ENCODE results near the gene EIF4E1B. TPM values are rescaled to one million over a fixed set of nuclear protein-coding genes. Genes with fewer than 3 reads are reported as not detected.

EIF4E1B gene
- total and polyA plus RNA-seq, 2 donors (not counting 1 experiment from before 2014, with no cell fraction given) = not detected

DNA sequence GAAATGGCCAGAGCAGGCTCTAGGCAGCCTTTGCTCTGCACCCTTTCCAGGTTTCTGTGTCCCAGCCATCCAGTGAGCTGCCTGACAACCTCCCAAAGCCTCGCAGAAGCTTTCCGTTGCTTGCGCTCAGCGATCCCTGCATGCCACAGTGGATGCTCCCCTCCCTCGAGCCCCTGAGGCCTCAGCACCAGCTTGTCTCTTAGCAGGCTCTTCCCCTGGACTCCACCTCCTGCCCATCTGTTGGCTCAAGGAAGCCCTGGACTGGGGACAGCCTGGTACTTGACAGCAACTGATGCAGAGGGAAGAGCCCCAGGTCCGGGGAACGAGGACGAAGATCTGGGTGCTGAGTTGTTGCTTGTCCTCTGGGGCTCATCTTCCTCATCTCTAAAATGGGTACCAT lies 40.0 kb downstream of the EIF4E1B start:
- H3K9me3 ChIP-seq (ENCODE audit: control insufficient read depth, insufficient read depth, low read depth, low read length) = no peaks in the 10 kb centered on the region
- H3K79me2 ChIP-seq (ENCODE audit: control insufficient read depth, insufficient read depth, low read length) = no peaks in the 10 kb centered on the region
- no peak overlapping the region for H3K4me2 ChIP-seq (ENCODE audit: extremely low read depth, insufficient read depth, low read length)
- no peak overlapping the region for H3K4me3 ChIP-seq (replicated peaks in 1 of 4; ENCODE audit: control extremely low read depth in 1 of 4, insufficient read depth in 1 of 4, low read depth in 3 of 4, low read length in 4 of 4)
- H3K36me3 ChIP-seq (ENCODE audit: control insufficient read depth, insufficient read depth, low read length) = no peaks in the 10 kb centered on the region
- TF ChIP-seq EZH2 (IDR thresholded peaks at IDR 0.05; ENCODE audit: low read length, missing control alignments) (no peak), CTCF (conservative IDR thresholded peaks at IDR 0.05 in 1 of 2, IDR thresholded peaks at IDR 0.05 in 1 of 2; ENCODE audit: low read depth in 1 of 2, low read length in 2 of 2) (no peak)
- H3K4me1 ChIP-seq (ENCODE audit: control insufficient read depth, extremely low read depth, insufficient read depth, low read length) = no peaks in the 10 kb centered on the region
- peaks cover 23% of the 10 kb centered on the region for H3K27me3 ChIP-seq (ENCODE audit: control insufficient read depth, insufficient read depth, low read length)
- H2AFZ ChIP-seq (ENCODE audit: low read length) = no peak overlapping the region
- H4K20me1 ChIP-seq (ENCODE audit: control insufficient read depth, extremely low read depth, insufficient read depth, low read length) = no peaks in the 10 kb centered on the region
- no peak overlapping the region for H3K9ac ChIP-seq (ENCODE audit: insufficient read depth, low read length)
- no peak overlapping the region for H3K27ac ChIP-seq (ENCODE audit: insufficient read depth, low read length)
- DNase-seq (ENCODE audit: low read depth in 2 of 2) = no peak

DNA sequence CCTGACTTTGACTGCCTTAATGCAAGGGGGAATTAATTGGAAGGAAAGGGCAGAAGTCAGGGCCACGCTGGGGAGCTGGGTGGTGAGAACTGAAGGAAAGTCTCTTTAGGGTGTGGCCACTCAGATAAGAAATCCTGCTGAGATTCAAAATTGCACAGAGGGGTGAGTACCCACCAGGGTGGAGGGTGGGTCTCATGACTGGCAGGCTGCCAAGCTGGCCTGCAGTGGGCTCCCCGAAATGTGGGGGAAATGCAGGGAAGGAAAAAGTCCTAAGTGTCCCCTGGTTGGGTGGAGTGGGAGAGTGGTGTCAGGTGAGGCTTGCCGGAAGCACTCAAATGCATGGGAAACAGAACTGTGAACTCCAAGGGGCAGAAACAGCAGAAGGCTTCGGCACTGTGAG lies 40.9 kb downstream of the EIF4E1B start:
- Histone ChIP-seq H4K20me1 (ENCODE audit: control insufficient read depth, extremely low read depth, insufficient read depth, low read length) (no peaks in the 10 kb centered on the region), H3K79me2 (ENCODE audit: control insufficient read depth, insufficient read depth, low read length) (no peaks in the 10 kb centered on the region), H3K27me3 (ENCODE audit: control insufficient read depth, insufficient read depth, low read length) (peaks cover 23% of the 10 kb centered on the region), H3K4me3 (replicated peaks in 1 of 4; ENCODE audit: control extremely low read depth in 1 of 4, insufficient read depth in 1 of 4, low read depth in 3 of 4, low read length in 4 of 4) (no peak overlapping the region), H3K9ac (ENCODE audit: insufficient read depth, low read length) (no peak overlapping the region), H3K9me3 (ENCODE audit: control insufficient read depth, insufficient read depth, low read depth, low read length) (no peaks in the 10 kb centered on the region), H3K4me1 (ENCODE audit: control insufficient read depth, extremely low read depth, insufficient read depth, low read length) (peaks cover 3% of the 10 kb centered on the region), H3K4me2 (ENCODE audit: extremely low read depth, insufficient read depth, low read length) (no peak overlapping the region), H3K27ac (ENCODE audit: insufficient read depth, low read length) (no peak overlapping the region), H2AFZ (ENCODE audit: low read length) (no peak overlapping the region), H3K36me3 (ENCODE audit: control insufficient read depth, insufficient read depth, low read length) (no peaks in the 10 kb centered on the region)
- DNase-seq (ENCODE audit: low read depth in 2 of 2) = no peak
- TF ChIP-seq EZH2 (IDR thresholded peaks at IDR 0.05; ENCODE audit: low read length, missing control alignments) = no peak

GRCh38 chr5:176671890-176672747 lies 41.6 kb downstream of the EIF4E1B start:
- no peak overlapping the region for H2AFZ ChIP-seq (ENCODE audit: low read length)
- no peaks in the 10 kb centered on the region for H4K20me1 ChIP-seq (ENCODE audit: control insufficient read depth, extremely low read depth, insufficient read depth, low read length)
- no peaks in the 10 kb centered on the region for H3K9me3 ChIP-seq (ENCODE audit: control insufficient read depth, insufficient read depth, low read depth, low read length)
- no peak overlapping the region for H3K27ac ChIP-seq (ENCODE audit: insufficient read depth, low read length)
- no peak overlapping the region for H3K9ac ChIP-seq (ENCODE audit: insufficient read depth, low read length)
- no peaks in the 10 kb centered on the region for H3K79me2 ChIP-seq (ENCODE audit: control insufficient read depth, insufficient read depth, low read length)
- no peak overlapping the region for H3K4me2 ChIP-seq (ENCODE audit: extremely low read depth, insufficient read depth, low read length)
- TF ChIP-seq EZH2 (IDR thresholded peaks at IDR 0.05; ENCODE audit: low read length, missing control alignments) (no peak), CTCF (conservative IDR thresholded peaks at IDR 0.05 in 1 of 2, IDR thresholded peaks at IDR 0.05 in 1 of 2; ENCODE audit: low read depth in 1 of 2, low read length in 2 of 2) (no peak)
- no peak for DNase-seq (ENCODE audit: low read depth in 2 of 2)
- no peaks in the 10 kb centered on the region for H3K36me3 ChIP-seq (ENCODE audit: control insufficient read depth, insufficient read depth, low read length)
- no peak overlapping the region for H3K4me3 ChIP-seq (replicated peaks in 1 of 4; ENCODE audit: control extremely low read depth in 1 of 4, insufficient read depth in 1 of 4, low read depth in 3 of 4, low read length in 4 of 4)
- peaks cover 5% of the 10 kb centered on the region for H3K4me1 ChIP-seq (ENCODE audit: control insufficient read depth, extremely low read depth, insufficient read depth, low read length)
- H3K27me3 ChIP-seq (ENCODE audit: control insufficient read depth, insufficient read depth, low read length) = peaks cover 26% of the 10 kb centered on the region
